Ishikawa (cell line): ENCODE measurements around the gene CUL4B.

Experiments used
- CEBPB ChIP-seq: IDR thresholded peaks from 2 replicates; pipeline ENCODE4 v1.6.1; 2012
- CREB1 ChIP-seq: IDR thresholded peaks from 2 replicates; pipeline ENCODE4 v1.6.1; 2012; ENCODE audit warnings: low read depth
- EGR1 ChIP-seq: IDR thresholded peaks from 2 replicates; pipeline ENCODE4 v1.6.1; 2012
- EP300 ChIP-seq: IDR thresholded peaks from 2 replicates; pipeline ENCODE4 v1.6.1; 2012; ENCODE audit warnings: borderline replicate concordance
- FOXM1 ChIP-seq: IDR thresholded peaks from 2 replicates; pipeline ENCODE4 v1.6.1; 2012; ENCODE audit warnings: low read depth, borderline replicate concordance
- NFIC ChIP-seq: IDR thresholded peaks from 2 replicates; pipeline ENCODE4 v1.6.1; 2012
- RAD21 ChIP-seq: IDR thresholded peaks from 2 replicates; pipeline ENCODE4 v1.6.1; 2012; ENCODE audit warnings: low read depth
- TAF1 ChIP-seq: IDR thresholded peaks from 2 replicates; pipeline ENCODE4 v1.6.1; 2012; ENCODE audit warnings: low read depth, mild to moderate bottlenecking
- TCF12 ChIP-seq: IDR thresholded peaks from 2 replicates; pipeline ENCODE4 v1.6.1; 2012; ENCODE audit warnings: low read depth
- TEAD4 ChIP-seq: IDR thresholded peaks from 2 replicates; pipeline ENCODE4 v1.6.1; 2012
- YY1 ChIP-seq: IDR thresholded peaks from 2 replicates; pipeline ENCODE4 v1.6.1; 2012; ENCODE audit warnings: low read depth
- ZBTB7A ChIP-seq: IDR thresholded peaks from 2 replicates; pipeline ENCODE4 v1.6.1; 2012; ENCODE audit warnings: low read depth
- TF ChIP-seq, protein P1 (sequence below): IDR thresholded peaks from 2 replicates; pipeline ENCODE4 v1.6.1; 2012
- TF ChIP-seq, protein P2 (sequence below): IDR thresholded peaks from 2 replicates; pipeline ENCODE4 v1.6.1; 2012
- TF ChIP-seq, protein P3 (sequence below): IDR thresholded peaks from 2 replicates; pipeline ENCODE4 v1.6.1; 2012; ENCODE audit warnings: low read depth, mild to moderate bottlenecking

CUL4B gene

DNA sequence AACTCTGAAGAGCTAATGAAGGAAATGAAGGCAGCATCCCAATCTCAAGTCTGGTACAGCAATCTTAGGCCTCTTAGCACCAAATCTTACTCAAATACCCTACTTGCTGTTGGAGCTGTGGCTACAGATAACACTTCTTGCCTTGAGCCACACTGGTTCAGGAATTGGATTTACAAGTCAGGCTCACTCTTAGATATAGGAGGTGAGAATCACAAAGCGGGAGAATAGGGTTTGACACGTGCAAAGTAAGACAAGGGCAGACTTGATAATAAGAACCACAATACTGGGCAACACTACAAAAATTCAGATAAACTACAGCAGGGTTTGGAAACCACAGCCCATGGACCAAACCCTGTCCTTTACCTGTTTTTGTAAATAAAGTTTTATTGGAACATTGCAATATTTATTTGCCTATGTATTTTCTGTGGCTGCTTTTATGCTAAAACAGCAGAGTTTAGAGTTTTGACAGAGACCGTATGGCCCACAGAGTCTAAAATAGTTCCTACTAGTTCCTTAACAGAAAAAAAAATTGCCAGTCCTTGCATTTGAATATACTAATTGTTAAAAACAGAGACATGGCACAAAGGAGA is 9.3 kb upstream of the CUL4B start:
- TF ChIP-seq TCF12 (no peak), TEAD4 (no peak), EGR1 (no peak)

DNA sequence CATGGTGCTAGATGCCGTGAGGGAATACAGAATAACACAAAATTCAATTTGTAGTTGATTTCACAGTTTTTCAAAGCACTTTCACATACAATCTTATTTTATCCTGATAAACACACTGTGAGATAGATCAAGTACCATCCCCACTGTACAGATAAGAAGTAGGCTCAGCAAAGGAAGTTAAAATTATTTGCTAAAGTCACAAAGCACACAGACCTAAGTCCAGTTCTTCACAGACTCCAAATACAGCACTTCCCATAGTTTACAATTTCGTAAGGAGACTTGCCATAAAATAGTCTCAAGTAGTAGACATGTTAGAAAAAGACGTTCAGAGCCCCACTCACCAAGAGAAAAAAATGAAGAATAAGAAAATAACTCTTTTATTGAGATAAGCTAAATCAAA is 7.8 kb upstream of the CUL4B start:
- TF ChIP-seq YY1 (no peak), TEAD4 (no peak), CREB1 (no peak), CEBPB (no peak)

DNA sequence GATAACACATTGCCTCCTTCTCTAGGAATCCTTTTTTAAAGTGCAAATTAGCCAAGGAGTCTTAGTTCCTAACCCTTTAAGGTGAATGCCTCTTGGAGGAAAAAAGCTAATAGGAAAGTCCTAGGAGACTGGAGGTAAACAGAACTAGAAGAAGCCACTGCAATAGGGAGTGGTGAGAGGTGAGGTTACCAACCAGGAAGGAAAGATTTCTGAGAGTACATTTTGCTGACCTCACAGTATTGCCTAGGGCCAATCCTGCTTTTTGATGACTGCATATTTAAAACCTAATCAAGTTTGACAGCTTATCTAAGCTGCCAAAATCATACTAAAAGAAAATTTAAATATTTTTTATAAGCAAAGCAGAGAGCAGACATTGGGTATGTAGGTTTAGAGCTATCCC is 7.3 kb upstream of the CUL4B start:
- no peak for TF ChIP-seq FOXM1
- TF ChIP-seq TAF1 = no peak

DNA sequence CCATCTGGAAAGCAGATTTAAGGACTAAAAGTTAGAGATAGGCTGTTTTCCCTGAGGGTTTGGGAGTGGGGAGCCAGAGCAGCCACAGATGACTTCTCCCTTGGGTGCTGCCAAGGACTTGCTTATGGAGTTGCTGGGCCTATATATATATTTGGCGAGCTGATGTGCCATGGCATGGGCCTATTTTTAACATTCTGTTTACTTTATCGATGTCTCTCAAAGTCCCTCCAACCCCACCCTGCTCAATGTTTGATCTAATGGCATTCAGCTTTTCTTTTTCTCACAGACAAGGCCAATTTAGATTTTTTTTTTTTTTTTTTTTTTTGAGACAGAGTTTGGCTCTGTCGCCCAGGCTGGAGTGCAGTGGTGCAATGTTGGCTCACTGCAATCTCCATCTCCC is 6.1 kb upstream of the CUL4B start:
- TF ChIP-seq TCF12 = no peak
- TF ChIP-seq CEBPB = no peak
- TF ChIP-seq FOXM1 = no peak
- TF ChIP-seq, protein P1, sequence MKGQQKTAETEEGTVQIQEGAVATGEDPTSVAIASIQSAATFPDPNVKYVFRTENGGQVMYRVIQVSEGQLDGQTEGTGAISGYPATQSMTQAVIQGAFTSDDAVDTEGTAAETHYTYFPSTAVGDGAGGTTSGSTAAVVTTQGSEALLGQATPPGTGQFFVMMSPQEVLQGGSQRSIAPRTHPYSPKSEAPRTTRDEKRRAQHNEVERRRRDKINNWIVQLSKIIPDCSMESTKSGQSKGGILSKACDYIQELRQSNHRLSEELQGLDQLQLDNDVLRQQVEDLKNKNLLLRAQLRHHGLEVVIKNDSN = no peak
- no peak for TF ChIP-seq EP300
- no peak for TF ChIP-seq RAD21
- no peak for TF ChIP-seq TAF1
- no peak for TF ChIP-seq ZBTB7A
- TF ChIP-seq CREB1 = no peak
- TF ChIP-seq, protein P2, sequence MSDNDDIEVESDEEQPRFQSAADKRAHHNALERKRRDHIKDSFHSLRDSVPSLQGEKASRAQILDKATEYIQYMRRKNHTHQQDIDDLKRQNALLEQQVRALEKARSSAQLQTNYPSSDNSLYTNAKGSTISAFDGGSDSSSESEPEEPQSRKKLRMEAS = no peak
- TF ChIP-seq, protein P3, sequence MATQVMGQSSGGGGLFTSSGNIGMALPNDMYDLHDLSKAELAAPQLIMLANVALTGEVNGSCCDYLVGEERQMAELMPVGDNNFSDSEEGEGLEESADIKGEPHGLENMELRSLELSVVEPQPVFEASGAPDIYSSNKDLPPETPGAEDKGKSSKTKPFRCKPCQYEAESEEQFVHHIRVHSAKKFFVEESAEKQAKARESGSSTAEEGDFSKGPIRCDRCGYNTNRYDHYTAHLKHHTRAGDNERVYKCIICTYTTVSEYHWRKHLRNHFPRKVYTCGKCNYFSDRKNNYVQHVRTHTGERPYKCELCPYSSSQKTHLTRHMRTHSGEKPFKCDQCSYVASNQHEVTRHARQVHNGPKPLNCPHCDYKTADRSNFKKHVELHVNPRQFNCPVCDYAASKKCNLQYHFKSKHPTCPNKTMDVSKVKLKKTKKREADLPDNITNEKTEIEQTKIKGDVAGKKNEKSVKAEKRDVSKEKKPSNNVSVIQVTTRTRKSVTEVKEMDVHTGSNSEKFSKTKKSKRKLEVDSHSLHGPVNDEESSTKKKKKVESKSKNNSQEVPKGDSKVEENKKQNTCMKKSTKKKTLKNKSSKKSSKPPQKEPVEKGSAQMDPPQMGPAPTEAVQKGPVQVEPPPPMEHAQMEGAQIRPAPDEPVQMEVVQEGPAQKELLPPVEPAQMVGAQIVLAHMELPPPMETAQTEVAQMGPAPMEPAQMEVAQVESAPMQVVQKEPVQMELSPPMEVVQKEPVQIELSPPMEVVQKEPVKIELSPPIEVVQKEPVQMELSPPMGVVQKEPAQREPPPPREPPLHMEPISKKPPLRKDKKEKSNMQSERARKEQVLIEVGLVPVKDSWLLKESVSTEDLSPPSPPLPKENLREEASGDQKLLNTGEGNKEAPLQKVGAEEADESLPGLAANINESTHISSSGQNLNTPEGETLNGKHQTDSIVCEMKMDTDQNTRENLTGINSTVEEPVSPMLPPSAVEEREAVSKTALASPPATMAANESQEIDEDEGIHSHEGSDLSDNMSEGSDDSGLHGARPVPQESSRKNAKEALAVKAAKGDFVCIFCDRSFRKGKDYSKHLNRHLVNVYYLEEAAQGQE = no peak

DNA sequence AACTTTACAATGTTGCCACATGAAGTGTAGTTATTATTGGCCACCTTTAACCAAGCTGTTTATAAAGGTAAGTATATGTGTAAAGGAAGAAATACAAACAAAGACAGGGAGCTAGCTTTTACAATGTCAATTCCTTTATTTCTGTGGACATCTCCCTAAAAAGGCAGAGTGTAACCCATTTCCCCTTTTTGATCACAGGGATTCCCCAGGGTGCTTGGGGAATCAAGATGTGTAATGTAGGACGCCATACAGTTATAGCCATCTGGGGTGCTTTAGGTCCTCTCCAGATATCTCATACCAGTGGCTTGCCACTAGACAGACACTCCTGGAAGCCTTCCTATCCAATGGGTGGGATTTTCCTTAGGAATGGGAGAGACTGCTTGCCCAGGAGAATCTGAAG is 4.2 kb upstream of the CUL4B start:
- TF ChIP-seq, protein P3 = no peak
- TF ChIP-seq TEAD4 = no peak
- TF ChIP-seq RAD21 = no peak
- no peak for TF ChIP-seq FOXM1
- no peak for TF ChIP-seq YY1
- TF ChIP-seq, protein P1 = no peak
- TF ChIP-seq EGR1 = no peak
- TF ChIP-seq TCF12 = no peak
- TF ChIP-seq, protein P2 = no peak
- no peak for TF ChIP-seq CREB1
- TF ChIP-seq EP300 = no peak
- no peak for TF ChIP-seq NFIC
- TF ChIP-seq ZBTB7A = no peak
- TF ChIP-seq TAF1 = no peak
- no peak for TF ChIP-seq CEBPB

DNA sequence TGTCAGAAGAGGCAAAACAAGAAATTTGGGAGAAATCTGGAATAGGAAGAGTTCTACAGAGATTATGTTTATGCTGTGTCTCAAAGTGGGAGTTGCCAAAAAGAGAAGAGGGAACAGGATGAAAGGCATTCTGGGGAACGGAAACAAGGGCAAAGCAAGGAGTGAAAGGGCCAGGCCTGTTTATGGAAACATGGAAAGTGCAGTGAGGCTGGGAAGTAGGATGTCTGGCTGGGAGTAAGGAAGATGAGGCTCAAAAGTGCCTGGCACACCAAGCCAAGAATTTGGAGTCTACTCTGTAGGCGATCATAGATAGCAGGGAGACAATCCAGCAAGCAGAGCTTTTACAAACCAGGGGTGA is 1.8 kb upstream of the CUL4B start:
- TF ChIP-seq EP300 = no peak
- TF ChIP-seq TEAD4 = no peak
- no peak for TF ChIP-seq NFIC
- no peak for TF ChIP-seq TAF1
- TF ChIP-seq FOXM1 = no peak
- TF ChIP-seq, protein P3 = no peak
- TF ChIP-seq EGR1 = no peak
- no peak for TF ChIP-seq ZBTB7A
- no peak for TF ChIP-seq CREB1
- TF ChIP-seq YY1 = no peak
- no peak for TF ChIP-seq TCF12
- TF ChIP-seq, protein P1 = no peak
- TF ChIP-seq, protein P2 = no peak
- no peak for TF ChIP-seq RAD21
- TF ChIP-seq CEBPB = no peak
